GM23338 (cell line): ENCODE results near the gene CBY3. TPM values are rescaled to one million over a fixed set of nuclear protein-coding genes. Genes with fewer than 3 reads are reported as not detected.
A peak's percentile ranks its signal among the peaks of the same experiment; 100 is the strongest.
"Not testable (repeated sequence)": the region's sequence is repeated elsewhere in the genome, so short reads cannot be mapped to it uniquely, and the experiment has no call there.

ENCODE experiments used
- ATAC-seq: fragments of 200-7000 bp; cut with Tn5 transposase; 3 replicates; pipeline ENCODE4 v1.9.1; 2020
- DNase-seq: peaks from one replicate; pipeline ENCODE4 v3.0.0-alpha.2; 2015; ENCODE audit warnings: low spot score
- H2AFZ ChIP-seq: fragments of 200-600 bp; sonication (generic); 2 replicates; pipeline ENCODE4 v1.8.0; 2016; ENCODE audit warnings: antibody characterized with exemption, mild to moderate bottlenecking, moderate library complexity
- H3F3A ChIP-seq: fragments of 200-600 bp; sonication (generic); replicated peaks from 2 replicates; pipeline ENCODE4 v1.8.0; 2017; ENCODE audit warnings: antibody characterized with exemption, mixed run types, low read depth
- H3K27ac ChIP-seq: fragments of 200-600 bp; sonication (generic); 2 replicates; pipeline ENCODE4 v1.6.1; 2016; ENCODE audit warnings: low read depth
- H3K27me3 ChIP-seq: fragments of 200-600 bp; sonication (generic); 2 replicates; pipeline ENCODE4 v1.8.0; 2016; ENCODE audit warnings: mild to moderate bottlenecking, mixed run types, moderate library complexity; ENCODE audit not compliant: insufficient read depth
- H3K36me3 ChIP-seq: fragments of 200-600 bp; sonication (generic); 2 replicates; pipeline ENCODE4 v1.8.0; 2016; ENCODE audit warnings: mild to moderate bottlenecking; ENCODE audit not compliant: insufficient read depth
- H3K4me1 ChIP-seq: fragments of 200-600 bp; sonication (generic); 2 replicates; pipeline ENCODE4 v1.8.0; 2016; ENCODE audit warnings: mild to moderate bottlenecking, moderate library complexity; ENCODE audit not compliant: insufficient read depth
- H3K4me2 ChIP-seq: fragments of 200-600 bp; sonication (generic); 2 replicates; pipeline ENCODE4 v1.7.1; 2017; ENCODE audit warnings: mixed run types
- H3K4me3 ChIP-seq: fragments of 200-600 bp; sonication (generic); 2 replicates; pipeline ENCODE4 v1.6.1; 2016; ENCODE audit warnings: mixed run types
- H3K79me2 ChIP-seq: fragments of 200-600 bp; sonication (generic); replicated peaks from 2 replicates; pipeline ENCODE4 v1.8.0; 2017; ENCODE audit warnings: mild to moderate bottlenecking; ENCODE audit not compliant: insufficient read depth
- H3K9me2 ChIP-seq: fragments of 200-600 bp; sonication (generic); 2 replicates; pipeline ENCODE4 v1.8.0; 2017; ENCODE audit not compliant: insufficient read depth
- H4K20me1 ChIP-seq: fragments of 200-600 bp; sonication (generic); replicated peaks from 2 replicates; pipeline ENCODE4 v1.8.0; 2017; ENCODE audit warnings: mild to moderate bottlenecking; ENCODE audit not compliant: insufficient read depth
- H3K27ac Mint-ChIP-seq: 2 replicates; pipeline ENCODE4 v1.8.0; 2020; ENCODE audit warnings: inconsistent platforms, mild to moderate bottlenecking, moderate library complexity, mixed read lengths
- H3K27me3 Mint-ChIP-seq: 3 replicates; pipeline ENCODE4 v1.8.0; 2022; ENCODE audit warnings: low read depth, mild to moderate bottlenecking, moderate library complexity, mixed read lengths, inconsistent platforms; ENCODE audit not compliant: insufficient read depth, poor library complexity
- H3K36me3 Mint-ChIP-seq: 3 replicates; pipeline ENCODE4 v1.8.0; 2021; ENCODE audit warnings: low read depth, mild to moderate bottlenecking, inconsistent platforms, moderate library complexity, mixed read lengths
- H3K4me1 Mint-ChIP-seq: 3 replicates; pipeline ENCODE4 v1.8.0; 2020; ENCODE audit warnings: mild to moderate bottlenecking, inconsistent platforms, mixed read lengths
- H3K4me3 Mint-ChIP-seq: 3 replicates; pipeline ENCODE4 v1.8.0; 2021; ENCODE audit warnings: moderate library complexity, mild to moderate bottlenecking, inconsistent platforms, mixed read lengths
- H3K9me3 Mint-ChIP-seq: 3 replicates; pipeline ENCODE4 v1.8.0; 2020; ENCODE audit warnings: moderate library complexity, mild to moderate bottlenecking, inconsistent platforms, mixed read lengths
- polyA plus RNA-seq: library from polyadenylated mRNA; unstranded; fragments of >200 nt; fragmentation: Nextera tagmentation; extraction: Ambion mirVana; gene quantifications from 2 replicates; pipeline ENCODE4 v1.2.1, GENCODE V29; 2016
- total RNA-seq: library from RNA; depleted of rRNA; stranded (reverse); fragments of >200 nt; shearing (Covaris generic); gene quantifications from 2 replicates; pipeline ENCODE4 v1.2.3, GENCODE V29; 2014

The CBY3 gene
- total and polyA plus RNA-seq, 2 experiments from 2014 or later = 0.37 to 0.52 TPM

DNA sequence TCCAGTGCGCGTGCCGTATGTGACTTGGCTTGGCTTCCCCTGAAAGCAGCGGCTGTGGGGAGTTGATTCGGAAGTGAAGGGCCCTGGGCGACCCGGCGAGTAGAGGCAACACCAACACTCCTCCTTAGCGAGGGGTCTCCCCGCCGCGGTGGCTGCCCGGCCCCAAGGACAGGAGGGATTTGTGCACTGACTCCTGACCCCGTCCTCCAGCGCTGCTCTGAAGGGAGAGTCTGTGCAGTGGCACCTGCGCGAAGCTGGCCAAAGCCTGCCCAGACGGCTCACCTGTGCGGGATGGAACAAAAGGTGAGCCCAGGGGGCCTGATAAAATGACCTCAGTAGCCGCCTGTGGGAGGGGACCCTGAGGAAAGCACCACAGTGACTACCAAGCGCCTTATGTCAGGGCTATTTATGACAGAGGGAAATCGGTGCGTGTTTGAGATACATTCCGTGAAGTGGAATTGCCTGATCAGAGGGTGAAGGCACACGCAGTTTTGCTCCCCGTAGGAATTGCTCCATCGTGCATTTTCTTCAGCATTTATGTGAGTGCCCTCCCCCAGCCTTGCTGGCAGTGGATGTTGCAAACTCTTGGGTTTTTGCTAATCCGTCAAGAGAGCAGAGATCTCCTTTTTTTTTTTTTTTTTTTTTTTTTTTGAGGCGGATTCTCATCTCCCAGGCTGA is 22.5 kb downstream of the CBY3 start:
- peak overlapping the region; percentile 71 for H3K4me2 ChIP-seq
- peak overlapping the region; percentile 52 for H3K4me3 ChIP-seq
- not testable (repeated sequence) for H3K27ac Mint-ChIP-seq, H3K4me1 Mint-ChIP-seq, H3K27me3 Mint-ChIP-seq, H3F3A ChIP-seq, H3K27ac ChIP-seq, H3K9me2 ChIP-seq, H3K79me2 ChIP-seq, H3K36me3 ChIP-seq, H3K36me3 Mint-ChIP-seq, H3K27me3 ChIP-seq, H3K4me1 ChIP-seq, H3K9me3 Mint-ChIP-seq, H4K20me1 ChIP-seq
- DNase-seq (peak; percentile 43), ATAC-seq (peak; percentile 78)
- H3K4me3 Mint-ChIP-seq = peak overlapping the region; percentile 76
- H2AFZ ChIP-seq = peak overlapping the region; percentile 82; the same call in 1 of the 2 replicates

GRCh38 chr5:179657302-179658178 is 23.3 kb downstream of the CBY3 start:
- ATAC-seq = peak; percentile 94
- H3K9me2 ChIP-seq, H3K4me1 ChIP-seq, H3K27ac Mint-ChIP-seq, H3K27me3 ChIP-seq, H3K36me3 ChIP-seq, H3F3A ChIP-seq, H3K27me3 Mint-ChIP-seq, H3K4me2 ChIP-seq, DNase-seq, H3K9me3 Mint-ChIP-seq, H3K4me3 Mint-ChIP-seq, H3K79me2 ChIP-seq, H2AFZ ChIP-seq, H3K27ac ChIP-seq, H3K36me3 Mint-ChIP-seq, H3K4me3 ChIP-seq, H4K20me1 ChIP-seq, H3K4me1 Mint-ChIP-seq: not testable (repeated sequence)

- not testable (repeated sequence) for ATAC-seq, H3K4me1 ChIP-seq, H3K27ac ChIP-seq, H3K4me3 Mint-ChIP-seq, DNase-seq, H3K27me3 ChIP-seq, H3K9me2 ChIP-seq, H3K4me3 ChIP-seq, H3K27me3 Mint-ChIP-seq, H3K79me2 ChIP-seq, H3F3A ChIP-seq, H4K20me1 ChIP-seq, H3K36me3 Mint-ChIP-seq, H3K4me2 ChIP-seq, H2AFZ ChIP-seq, H3K36me3 ChIP-seq, H3K4me1 Mint-ChIP-seq, H3K27ac Mint-ChIP-seq
- H3K9me3 Mint-ChIP-seq = peaks cover 13% of the 10 kb centered on the region
Measured at GRCh38 chr5:179653135-179653534, 27.7 kb downstream of the CBY3 start.

- H3K9me2 ChIP-seq, ATAC-seq, H3K4me1 Mint-ChIP-seq, H3K4me1 ChIP-seq, H3K4me3 Mint-ChIP-seq, H3K27me3 Mint-ChIP-seq, H3K27ac Mint-ChIP-seq, H3K27me3 ChIP-seq, H2AFZ ChIP-seq, H4K20me1 ChIP-seq, H3K27ac ChIP-seq, H3K79me2 ChIP-seq, H3K4me3 ChIP-seq, H3K36me3 ChIP-seq, H3F3A ChIP-seq, DNase-seq, H3K4me2 ChIP-seq, H3K36me3 Mint-ChIP-seq: not testable (repeated sequence)
- peaks cover 18% of the 10 kb centered on the region for H3K9me3 Mint-ChIP-seq
Measured at GRCh38 chr5:179650245-179650644, 30.6 kb downstream of the CBY3 start.

DNA sequence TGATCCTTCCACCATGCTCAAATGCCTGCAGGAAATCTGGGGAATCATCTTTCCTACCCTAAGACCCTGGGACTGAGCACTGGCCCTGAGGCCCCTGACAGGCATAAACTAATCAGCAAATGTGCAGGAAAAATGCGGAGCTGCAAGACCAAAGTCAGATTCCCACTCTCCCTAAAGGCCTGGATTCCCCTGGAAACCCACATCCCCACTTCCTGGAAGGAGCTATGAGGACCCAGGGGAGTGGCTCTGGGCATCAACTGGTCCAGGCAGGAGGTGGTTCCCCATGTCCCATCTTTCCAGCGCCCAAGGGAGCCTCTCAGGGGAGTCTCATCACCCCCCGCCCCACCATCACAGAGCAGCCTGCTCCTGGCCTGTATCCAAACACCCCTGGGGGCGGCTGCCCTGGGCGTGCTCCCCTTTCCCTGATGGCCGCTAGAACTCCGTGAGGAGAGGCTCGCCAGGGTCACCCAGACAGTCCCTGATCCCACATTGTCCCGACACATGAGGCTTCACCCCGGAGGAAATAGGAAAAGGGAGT is 31.6 kb downstream of the CBY3 start:
- ATAC-seq, H3K4me2 ChIP-seq, DNase-seq: not testable (repeated sequence)

More for the DNA sequence above, 31.6 kb downstream of the CBY3 start:
- not testable (repeated sequence) for H3K36me3 ChIP-seq, H3K4me1 ChIP-seq, H3K27me3 ChIP-seq, H3K79me2 ChIP-seq, H3K27ac ChIP-seq, H3K27ac Mint-ChIP-seq, H4K20me1 ChIP-seq, H3K9me2 ChIP-seq, H3K4me1 Mint-ChIP-seq, H3K36me3 Mint-ChIP-seq, H3K4me3 ChIP-seq, H2AFZ ChIP-seq, H3K4me3 Mint-ChIP-seq, H3K27me3 Mint-ChIP-seq, H3F3A ChIP-seq
- peaks cover 18% of the 10 kb centered on the region for H3K9me3 Mint-ChIP-seq
